Cardiac fibroblast (primary cell): Measurements from ENCODE around the gene MEN1.

Experiments
- DNase-seq, 2 donors: peaks; one replicate each; pipeline versions ENCODE4 v3.0.0 to v3.0.0-alpha.2; 2010; ENCODE audit warnings: low read depth in 2 of 2
- H3K4me3 ChIP-seq, 2 donors: replicated peaks in 1 of 2; 1 replicate in 1 of 2; 2 replicates in 1 of 2; pipeline ENCODE4 v1.5.1; 2011; ENCODE audit warnings: low read depth in 2 of 2, low read length in 2 of 2, mild to moderate bottlenecking in 2 of 2, moderate library complexity in 1 of 2
- TF ChIP-seq, protein P1 (sequence below): IDR thresholded peaks from one replicate; pipeline ENCODE4 v1.5.1; 2011; ENCODE audit warnings: low read depth, mild to moderate bottlenecking, low read length, inconsistent platforms

MEN1 gene

DNA sequence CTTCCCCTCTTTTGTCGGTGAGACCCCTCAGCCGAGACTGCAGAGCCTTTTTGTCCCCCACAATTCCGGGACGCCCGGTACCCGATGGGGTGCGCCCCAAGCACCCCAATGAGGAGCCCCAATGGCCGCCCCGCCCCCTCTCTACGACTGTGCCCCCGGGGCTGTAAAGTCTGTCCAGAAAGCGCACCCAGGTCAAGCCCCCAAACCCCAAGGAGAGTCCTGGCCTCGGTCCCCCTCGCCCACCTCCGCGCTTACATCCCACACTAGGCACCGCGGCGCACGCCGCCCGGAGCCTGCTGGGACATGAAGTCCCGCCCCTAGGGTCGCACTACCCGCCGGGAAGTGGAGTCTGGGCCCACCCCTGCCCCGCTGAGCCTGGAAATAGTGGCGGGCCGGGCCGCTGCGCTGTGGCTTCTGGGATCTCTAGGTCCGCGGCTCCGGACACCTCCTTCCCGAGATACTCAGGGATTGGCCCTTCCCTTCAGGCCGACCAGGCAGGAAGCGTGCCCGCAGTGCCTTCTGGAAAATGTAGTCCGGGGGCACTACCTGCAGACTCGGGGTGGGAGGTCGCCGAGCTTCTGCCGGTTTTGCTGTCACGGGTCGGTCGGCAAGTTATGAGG is at the start of gene MEN1:
TSS of gene MEN1 (minus strand) at position 281 of the 620 bp plus-strand sequence. CDS start 442 bp downstream, outside the sequence.
- DNase-seq, result peak; percentile 95 to 97
- TF ChIP-seq, protein P1, sequence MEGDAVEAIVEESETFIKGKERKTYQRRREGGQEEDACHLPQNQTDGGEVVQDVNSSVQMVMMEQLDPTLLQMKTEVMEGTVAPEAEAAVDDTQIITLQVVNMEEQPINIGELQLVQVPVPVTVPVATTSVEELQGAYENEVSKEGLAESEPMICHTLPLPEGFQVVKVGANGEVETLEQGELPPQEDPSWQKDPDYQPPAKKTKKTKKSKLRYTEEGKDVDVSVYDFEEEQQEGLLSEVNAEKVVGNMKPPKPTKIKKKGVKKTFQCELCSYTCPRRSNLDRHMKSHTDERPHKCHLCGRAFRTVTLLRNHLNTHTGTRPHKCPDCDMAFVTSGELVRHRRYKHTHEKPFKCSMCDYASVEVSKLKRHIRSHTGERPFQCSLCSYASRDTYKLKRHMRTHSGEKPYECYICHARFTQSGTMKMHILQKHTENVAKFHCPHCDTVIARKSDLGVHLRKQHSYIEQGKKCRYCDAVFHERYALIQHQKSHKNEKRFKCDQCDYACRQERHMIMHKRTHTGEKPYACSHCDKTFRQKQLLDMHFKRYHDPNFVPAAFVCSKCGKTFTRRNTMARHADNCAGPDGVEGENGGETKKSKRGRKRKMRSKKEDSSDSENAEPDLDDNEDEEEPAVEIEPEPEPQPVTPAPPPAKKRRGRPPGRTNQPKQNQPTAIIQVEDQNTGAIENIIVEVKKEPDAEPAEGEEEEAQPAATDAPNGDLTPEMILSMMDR, result no peak
- H3K4me3 ChIP-seq, result peak within 1 kb of the TSS; percentile 90 to 98

DNA sequence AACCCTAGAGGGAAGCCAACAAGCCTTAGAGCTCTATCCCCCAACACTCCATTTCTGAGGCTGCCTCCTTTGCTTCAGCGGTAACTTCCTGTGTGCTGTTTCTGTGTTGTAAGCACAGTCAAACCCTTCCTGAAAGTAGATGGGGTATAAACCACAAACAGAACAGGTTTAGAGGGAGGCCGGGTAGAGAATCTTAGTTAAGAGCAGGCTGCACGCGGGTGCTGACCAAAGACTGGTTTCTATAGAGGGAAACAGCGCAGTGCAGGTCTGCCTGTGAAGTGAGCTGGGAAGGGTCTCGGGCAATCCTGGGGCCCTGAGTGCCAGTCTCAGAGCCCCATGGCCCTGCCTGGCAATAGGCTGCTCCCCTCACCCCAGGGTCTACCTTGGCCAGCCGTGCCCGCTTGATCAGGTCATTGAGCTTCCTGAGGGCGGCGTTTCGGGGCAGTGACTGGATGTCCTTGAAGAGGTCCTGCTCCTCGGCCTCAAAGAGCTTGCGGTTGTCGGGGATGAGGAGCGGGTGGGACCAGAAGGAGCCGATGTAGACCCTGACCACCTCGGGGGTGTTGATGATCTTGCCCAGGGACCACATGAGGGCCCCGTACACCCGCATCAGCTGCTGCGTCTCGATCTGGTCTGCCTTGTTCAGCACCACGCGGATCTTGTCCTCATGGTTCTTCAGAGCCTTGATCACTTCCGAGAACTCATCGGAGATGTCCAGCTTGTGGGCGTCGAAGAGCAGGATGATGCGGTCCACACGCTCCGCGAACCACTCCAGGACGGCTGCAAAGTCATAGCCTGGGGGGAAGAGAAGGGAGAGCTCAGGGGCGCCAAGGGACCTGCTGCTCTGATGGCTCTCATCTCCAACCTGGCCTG is 49.4 kb upstream of the MEN1 start:
- no peak overlapping the region for H3K4me3 ChIP-seq
- TF ChIP-seq, protein P1, result no peak
- DNase-seq, result no peak

DNA sequence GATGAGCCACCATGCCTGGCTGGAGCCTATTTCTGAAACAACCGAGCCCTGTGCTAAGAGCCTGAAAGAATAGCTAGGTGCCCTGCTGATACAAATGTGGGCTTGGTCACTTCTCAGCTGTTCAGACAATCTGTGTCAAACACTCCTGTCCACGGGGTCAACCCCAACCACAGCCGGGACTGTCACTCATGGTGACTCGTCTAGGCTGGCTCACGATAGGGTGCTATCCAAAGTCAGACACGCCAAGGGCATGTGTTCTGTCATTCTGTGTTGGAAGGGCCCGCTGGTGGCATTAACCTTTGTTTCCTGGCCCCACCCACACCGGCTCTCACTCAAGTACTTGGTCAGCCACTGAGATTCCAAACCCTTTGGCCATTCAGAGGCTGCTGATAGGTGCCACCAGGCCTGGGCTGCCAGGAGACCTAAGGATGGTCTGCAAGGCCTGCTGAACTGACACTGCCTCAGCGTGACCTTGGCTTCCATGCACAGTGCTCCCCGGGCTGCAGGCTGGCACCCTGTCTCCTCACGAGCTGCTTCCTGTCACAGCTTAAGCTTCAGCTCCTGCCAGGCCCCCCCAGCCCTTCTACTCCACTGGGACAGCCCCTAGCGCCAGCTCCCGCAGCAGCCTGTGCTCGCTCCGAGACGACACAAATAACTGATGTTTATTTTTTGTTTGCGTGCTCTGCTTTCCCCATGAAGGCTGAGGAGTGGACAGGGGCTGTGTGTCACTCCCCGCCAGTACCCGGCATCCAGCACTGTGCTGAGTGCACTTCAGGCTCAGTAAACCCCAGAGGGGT is 48.3 kb upstream of the MEN1 start:
- H3K4me3 ChIP-seq, result no peak overlapping the region
- no peak for DNase-seq
- TF ChIP-seq, protein P1, result no peak

DNA sequence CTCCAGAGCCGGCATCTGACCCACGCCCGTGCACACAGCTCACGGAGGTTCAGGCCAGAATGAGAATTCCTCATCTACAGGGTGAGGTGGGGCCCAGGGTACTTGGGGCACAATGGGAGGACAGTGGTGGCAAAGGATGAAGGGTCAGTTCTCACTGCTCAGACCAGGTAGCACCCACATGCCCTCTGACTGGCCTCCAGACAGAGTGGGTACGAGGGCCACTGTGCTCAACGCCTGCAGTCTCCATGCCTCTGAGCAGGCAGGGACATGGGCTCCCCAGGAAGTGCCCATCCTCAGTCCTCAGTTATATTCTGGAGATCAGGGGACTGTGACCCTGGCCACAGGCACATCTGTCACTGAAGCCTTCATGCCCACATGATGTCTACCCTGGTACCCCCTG is 47.1 kb upstream of the MEN1 start:
- TF ChIP-seq, protein P1, result no peak
- no peak for DNase-seq

DNA sequence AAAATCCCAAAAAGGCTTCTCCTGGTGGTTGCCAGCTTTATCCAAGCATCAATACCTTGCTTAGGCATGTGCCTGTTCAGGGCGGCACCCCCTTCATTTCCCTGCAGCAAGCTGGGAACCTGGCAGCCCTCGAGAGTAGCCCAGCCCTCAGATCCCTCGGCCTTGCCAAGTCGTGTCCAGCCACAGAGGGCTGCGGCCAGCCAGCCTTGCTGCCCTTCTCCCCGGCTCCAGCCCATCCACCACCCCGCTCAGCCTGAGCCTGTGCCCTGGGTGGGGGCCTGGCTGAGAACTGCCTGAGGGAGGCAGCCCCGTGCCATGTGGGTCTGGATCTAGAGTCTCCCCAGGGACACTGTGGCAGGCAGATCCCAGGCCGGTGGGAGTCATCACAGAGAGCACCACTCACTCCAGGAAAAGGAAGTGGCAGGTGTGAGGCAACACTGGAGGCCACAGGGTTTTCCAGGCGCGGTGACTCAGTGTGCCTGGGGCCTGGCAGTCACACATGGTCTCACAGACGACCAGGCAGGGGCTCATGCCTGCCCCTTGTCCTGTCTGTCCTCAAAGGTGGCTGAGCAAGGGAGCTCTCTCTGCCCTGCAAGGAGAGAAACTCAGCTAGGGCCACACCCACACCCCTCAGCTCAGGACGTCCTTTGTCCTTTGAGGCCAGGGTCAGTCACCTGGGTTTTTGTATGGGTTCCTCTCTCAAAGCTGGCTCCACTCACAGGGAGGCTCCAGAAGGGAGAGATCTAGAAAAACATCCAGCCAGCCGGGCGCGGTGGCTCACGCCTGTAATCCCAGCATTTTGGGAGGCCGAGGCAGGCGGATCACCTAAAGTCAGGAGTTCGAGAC is 46.3 kb upstream of the MEN1 start:
- DNase-seq, result peak; percentile 64 to 94

More for the DNA sequence above, 47.1 kb upstream of the MEN1 start:
- no peak overlapping the region for H3K4me3 ChIP-seq

More for the DNA sequence above, 46.3 kb upstream of the MEN1 start:
- TF ChIP-seq, protein P1, result peak; percentile 2
- no peak overlapping the region for H3K4me3 ChIP-seq
